GM15510 (cell line): Measurements from ENCODE around the gene ADCY2.

ENCODE experiments used
- POLR2A ChIP-seq: IDR thresholded peaks from 3 replicates; pipeline ENCODE4 v1.6.1; 2011; ENCODE audit warnings: borderline replicate concordance; ENCODE audit not compliant: insufficient read length; ENCODE audit errors: extremely low read depth

Gene ADCY2

GRCh38 chr5:7634837-7635236 is 238.9 kb downstream of the ADCY2 start:
- no peak for TF ChIP-seq POLR2A

DNA sequence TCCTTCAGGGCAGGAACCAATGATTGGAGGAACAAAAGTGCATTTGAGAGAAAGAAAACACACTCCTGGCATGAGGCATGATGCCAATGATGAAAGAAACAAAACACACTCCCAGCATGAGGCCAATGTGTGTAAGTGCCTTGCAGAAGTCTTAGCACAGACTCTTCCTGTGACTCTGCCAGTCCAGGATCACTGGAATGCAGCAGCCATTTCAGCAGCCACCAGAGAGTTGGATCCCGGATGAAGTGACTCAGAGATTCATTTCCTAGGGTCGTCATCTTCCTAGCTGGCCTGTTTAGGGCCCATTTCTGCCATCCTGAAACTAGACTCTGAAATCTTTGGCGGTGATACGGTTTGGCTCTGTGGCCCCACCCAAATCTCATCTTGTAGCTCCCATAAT is 242.5 kb downstream of the ADCY2 start:
- TF ChIP-seq POLR2A, result no peak

DNA sequence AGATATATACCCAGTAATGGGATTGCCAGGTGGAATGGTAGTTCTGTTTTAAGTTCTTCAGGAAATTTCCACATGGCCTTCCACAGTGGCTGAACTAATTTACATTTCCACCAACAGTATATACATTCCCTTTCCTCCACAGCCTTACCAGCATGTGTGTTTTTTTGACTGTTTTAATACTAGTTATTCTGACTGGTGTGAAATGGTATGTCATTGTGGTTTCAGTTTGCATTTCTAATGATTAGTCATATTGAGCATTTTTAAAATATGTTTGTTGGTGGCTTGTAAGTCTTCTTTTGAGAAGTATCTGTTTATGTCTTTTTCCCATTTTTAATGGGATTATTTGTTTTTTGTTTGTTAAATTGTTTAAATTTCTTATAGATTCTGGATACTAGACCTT is 246.1 kb downstream of the ADCY2 start:
- no peak for TF ChIP-seq POLR2A

DNA sequence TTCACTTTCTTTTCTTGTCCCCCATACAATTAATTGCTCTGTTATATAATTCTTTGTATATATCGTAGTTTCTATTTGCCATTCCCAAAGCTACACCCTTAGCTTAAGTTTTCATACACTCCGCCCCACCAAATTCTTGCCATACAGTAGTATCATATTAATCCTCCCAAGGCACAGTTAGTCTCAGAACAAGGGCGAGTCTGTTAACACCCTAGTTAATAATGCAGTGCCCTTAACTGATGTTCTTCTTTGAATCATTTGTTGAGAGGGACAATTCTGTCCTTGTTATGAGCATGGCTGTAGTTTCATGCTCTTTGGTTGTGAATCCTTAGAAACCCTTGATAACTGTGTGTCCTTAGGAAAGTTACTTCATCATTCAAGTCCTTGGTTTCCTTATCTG is 248.8 kb downstream of the ADCY2 start:
- no peak for TF ChIP-seq POLR2A

GRCh38 chr5:7650755-7651154 is 254.8 kb downstream of the ADCY2 start:
- TF ChIP-seq POLR2A, result no peak

DNA sequence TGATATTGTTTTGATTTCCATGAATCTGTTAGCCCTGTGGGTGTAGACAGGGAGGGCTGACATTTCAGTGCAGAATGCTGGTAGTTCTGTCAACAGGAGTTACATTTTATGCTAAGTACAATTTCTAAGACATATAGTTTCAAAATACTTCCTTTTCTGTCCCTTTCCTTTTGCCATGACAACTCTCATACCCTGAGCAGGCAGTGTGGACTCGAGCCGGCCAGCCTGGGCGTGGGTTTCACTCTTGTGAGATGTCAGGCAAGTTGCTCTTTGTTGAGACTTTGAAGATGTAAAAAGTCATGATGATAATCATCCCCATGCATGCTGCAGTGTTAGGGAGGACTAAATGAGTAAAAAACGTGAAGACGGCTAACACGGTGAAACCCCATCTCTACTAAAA is 257.1 kb downstream of the ADCY2 start:
- TF ChIP-seq POLR2A, result no peak

DNA sequence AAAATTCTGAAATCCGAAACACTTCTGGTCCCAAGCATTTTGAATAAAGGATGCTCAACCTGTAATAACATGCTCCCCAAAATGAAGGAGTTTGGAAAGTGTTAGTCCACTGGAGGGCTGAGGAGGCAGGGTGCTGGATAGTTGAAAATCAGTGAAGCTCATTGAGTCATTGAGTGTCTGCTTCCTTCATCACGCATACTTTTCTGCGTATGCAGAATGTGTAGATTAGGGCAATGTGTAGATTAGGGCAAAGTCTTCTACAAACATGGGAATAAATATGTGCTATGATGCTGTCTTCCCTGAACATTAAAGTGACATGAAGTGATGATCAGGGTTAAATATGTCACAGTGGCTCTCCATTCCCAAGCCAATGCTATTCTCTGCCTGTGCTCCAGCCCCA is 261.2 kb downstream of the ADCY2 start:
- TF ChIP-seq POLR2A, result no peak

DNA sequence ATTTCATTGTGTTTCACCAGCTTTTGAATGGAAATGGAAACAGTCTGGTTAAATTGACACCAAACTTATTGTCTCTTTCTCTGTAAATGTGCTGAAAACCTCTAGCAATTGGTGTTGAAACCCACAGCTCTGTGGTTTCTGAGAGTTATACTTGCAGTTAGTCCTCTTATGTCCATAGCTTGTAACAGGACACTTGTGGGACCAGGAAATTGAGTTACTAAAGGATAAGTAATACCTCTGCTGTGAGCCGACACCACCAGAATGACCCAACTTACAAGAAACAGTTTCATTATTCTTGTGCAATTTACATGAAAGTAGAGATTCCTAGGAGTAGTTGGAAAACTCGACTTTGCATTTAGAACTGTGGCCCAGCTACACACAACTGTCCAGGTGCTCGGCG is 263.5 kb downstream of the ADCY2 start:
- TF ChIP-seq POLR2A, result no peak

DNA sequence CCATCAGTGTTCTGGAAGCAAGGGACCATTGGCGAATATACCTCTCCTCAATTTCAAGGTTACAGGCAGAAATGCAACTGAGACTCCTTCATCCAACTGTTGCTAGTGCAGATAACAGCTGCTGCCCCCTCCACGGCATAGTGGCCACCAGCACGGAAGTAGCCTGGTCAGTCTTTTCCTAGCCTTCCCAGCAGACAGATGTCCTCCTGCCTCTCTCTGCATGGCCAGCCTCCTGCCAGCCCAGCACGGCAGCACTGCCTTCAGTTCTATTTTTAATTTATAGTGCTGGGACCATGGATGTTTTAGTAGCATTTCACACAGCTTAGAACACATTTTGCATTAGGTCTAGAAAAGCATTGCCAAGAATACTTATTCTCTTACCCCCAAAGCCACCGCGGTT is 266.4 kb downstream of the ADCY2 start:
- TF ChIP-seq POLR2A, result no peak

GRCh38 chr5:7663808-7664207 is 267.9 kb downstream of the ADCY2 start:
- TF ChIP-seq POLR2A, result no peak

- TF ChIP-seq POLR2A, result no peak
Measured at GRCh38 chr5:7664208-7664607, 268.3 kb downstream of the ADCY2 start.

- no peak for TF ChIP-seq POLR2A
Measured at GRCh38 chr5:7667216-7667767, 271.4 kb downstream of the ADCY2 start.

GRCh38 chr5:7668161-7668560 is 272.2 kb downstream of the ADCY2 start:
- TF ChIP-seq POLR2A, result no peak

GRCh38 chr5:7668627-7669026 is 272.7 kb downstream of the ADCY2 start:
- TF ChIP-seq POLR2A, result no peak

DNA sequence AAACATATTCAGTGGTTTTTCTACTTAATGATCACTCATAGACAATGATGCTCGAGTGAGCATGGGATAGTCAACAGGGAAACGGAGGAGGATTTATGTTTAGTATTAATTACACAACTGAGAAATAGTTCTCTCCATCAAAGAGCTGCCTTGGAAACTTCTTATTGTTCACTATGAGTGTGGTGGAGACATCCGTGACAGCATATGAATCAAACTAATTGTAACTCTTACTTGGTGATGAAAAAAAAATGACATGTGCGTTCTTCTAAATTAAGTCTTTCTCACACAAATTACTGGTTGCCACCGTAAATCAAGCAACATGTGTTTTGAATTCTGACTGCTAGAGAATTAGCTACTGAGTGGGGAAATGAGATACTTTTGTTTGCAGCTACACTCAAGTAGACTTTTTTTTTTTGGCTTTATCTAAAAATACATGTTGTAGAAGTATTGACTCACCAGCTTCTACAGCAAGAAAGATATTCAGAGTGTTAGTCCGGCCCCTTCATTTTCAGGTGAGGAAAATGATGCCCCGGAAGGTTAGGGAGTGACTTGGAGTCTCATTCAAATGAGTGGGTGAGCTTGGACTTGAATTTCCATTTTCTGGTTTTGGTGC is 275.5 kb downstream of the ADCY2 start:
- TF ChIP-seq POLR2A, result no peak

- TF ChIP-seq POLR2A, result no peak
Measured at GRCh38 chr5:7673658-7674057, 277.7 kb downstream of the ADCY2 start.

GRCh38 chr5:7676455-7676854 is 280.5 kb downstream of the ADCY2 start:
- no peak for TF ChIP-seq POLR2A
